Esophagus muscularis mucosa (tissue), 4 donors: ENCODE measurements around the gene RBM34.

Experiments
- CTCF ChIP-seq, 3 experiments: fragments of 200-600 bp in 2 of 3; fragments of 450-650 bp in 1 of 3; sonication (generic) in 2 of 3; IDR thresholded peaks; one replicate each; pipeline ENCODE4 v1.5.1; 2017 to 2019; ENCODE audit warnings: antibody characterized with exemption in 3 of 3, mild to moderate bottlenecking in 2 of 3, moderate library complexity in 1 of 3
- EP300 ChIP-seq: sonication (generic); formaldehyde crosslinking; IDR thresholded peaks from one replicate; pipeline ENCODE4 v1.6.1; 2017; ENCODE audit warnings: antibody characterized with exemption
- POLR2A ChIP-seq: fragments of 450-650 bp; IDR thresholded peaks from one replicate; pipeline ENCODE4 v1.6.1; 2017; ENCODE audit warnings: antibody characterized with exemption, moderate library complexity, mild to moderate bottlenecking, low read depth
- POLR2AphosphoS5 ChIP-seq, 2 donors: sonication (generic); formaldehyde crosslinking; IDR thresholded peaks; one replicate each; pipeline ENCODE4 v1.6.1; 2017; ENCODE audit warnings: antibody characterized with exemption in 2 of 2

GRCh38 chr1:235130766-235131270 lies 30.2 kb downstream of the RBM34 start:
- TF ChIP-seq CTCF (IDR thresholded peaks at IDR 0.05) (no peak), POLR2A (no peak), EP300 (no peak), POLR2AphosphoS5 (IDR thresholded peaks at IDR 0.05) (no peak)
